Lung (tissue), 12 donors: ENCODE measurements around the gene ZSWIM5. TPM values are rescaled to one million over a fixed set of nuclear protein-coding genes. Genes with fewer than 3 reads are reported as not detected.

ENCODE experiments used
- ATAC-seq: fragments of 200-7000 bp; cut with Tn5 transposase; one replicate; pipeline ENCODE4 v1.9.1; 2020; ENCODE audit warnings: moderate number of reproducible peaks; ENCODE audit not compliant: insufficient read depth, low FRiP score
- DNase-seq, 3 donors: peaks; one replicate each; pipeline ENCODE4 v3.0.0-alpha.2; 2013 to 2017
- H3K27ac ChIP-seq, 2 donors: one replicate each; pipeline ENCODE4 v1.5.1; 2013; ENCODE audit warnings: mild to moderate bottlenecking in 2 of 2, moderate library complexity in 2 of 2, control low read depth in 1 of 2, inconsistent platforms in 1 of 2, low read depth in 1 of 2, low read length in 1 of 2
- H3K27me3 ChIP-seq, 3 donors: one replicate each; pipeline ENCODE4 v1.5.1; 2013; ENCODE audit warnings: low read length in 2 of 3; ENCODE audit not compliant: control insufficient read depth in 3 of 3, insufficient read depth in 3 of 3
- H3K36me3 ChIP-seq, 4 donors: one replicate each; pipeline ENCODE4 v1.5.1; 2013; ENCODE audit warnings: low read length in 4 of 4, mild to moderate bottlenecking in 1 of 4, moderate library complexity in 1 of 4; ENCODE audit not compliant: control insufficient read depth in 4 of 4, insufficient read depth in 4 of 4
- H3K4me1 ChIP-seq, 5 donors: one replicate each; pipeline ENCODE4 v1.5.1; 2013; ENCODE audit warnings: low read length in 5 of 5, mild to moderate bottlenecking in 2 of 5, moderate library complexity in 1 of 5; ENCODE audit not compliant: control insufficient read depth in 5 of 5, insufficient read depth in 5 of 5
- H3K4me3 ChIP-seq: one replicate; pipeline ENCODE4 v1.5.1; 2013; ENCODE audit warnings: mild to moderate bottlenecking, control low read depth, moderate library complexity
- H3K9ac ChIP-seq, 2 donors: one replicate each; pipeline ENCODE4 v1.5.1; 2013; ENCODE audit warnings: low read length in 2 of 2, control low read depth in 1 of 2; ENCODE audit not compliant: insufficient read depth in 1 of 2
- H3K9me3 ChIP-seq, 4 donors: one replicate each; pipeline ENCODE4 v1.5.1; 2013; ENCODE audit warnings: low read length in 3 of 4, mild to moderate bottlenecking in 1 of 4, moderate library complexity in 1 of 4; ENCODE audit not compliant: control insufficient read depth in 4 of 4, insufficient read depth in 3 of 4
- whole genome bisulfite sequencing, 2 donors: extraction: QIAGEN DNeasy Blood & Tissue Kit; methylation state at CpG; one replicate each; pipeline ENCODE4 v1.1.7; 2013; 5-methylcytosine and 5-hydroxymethylcytosine counted together
- polyA plus RNA-seq, 2 donors: library from polyadenylated mRNA; stranded (reverse); fragments of 200-250 nt; gene quantifications; one replicate each; pipeline ENCODE4 v1.2.1, GENCODE V29; 2013
- total RNA-seq, 2 donors: library from RNA; depleted of rRNA in 1 of 2; stranded (reverse); fragments of >200 nt in 1 of 2; gene quantifications; one replicate each; pipeline ENCODE4 v1.2.1, GENCODE V29; 2014 to 2021
- TF ChIP-seq, protein P1 (sequence below): IDR thresholded peaks from 2 replicates; pipeline ENCODE4 v1.5.1; 2012; ENCODE audit warnings: mild to moderate bottlenecking; ENCODE audit errors: control extremely low read depth, extremely low read depth
- donor health status: control.
- donor health status: control.
- donor health status: Bipolar disorder and iron deficiency.
- donor health status: healthy.
- donor health status: DM: yes; HTN: yes; CAD: no.

Gene ZSWIM5
- total and polyA plus RNA-seq, 4 donors, result 0.96 to 3.8 (median 2.1) TPM

DNA sequence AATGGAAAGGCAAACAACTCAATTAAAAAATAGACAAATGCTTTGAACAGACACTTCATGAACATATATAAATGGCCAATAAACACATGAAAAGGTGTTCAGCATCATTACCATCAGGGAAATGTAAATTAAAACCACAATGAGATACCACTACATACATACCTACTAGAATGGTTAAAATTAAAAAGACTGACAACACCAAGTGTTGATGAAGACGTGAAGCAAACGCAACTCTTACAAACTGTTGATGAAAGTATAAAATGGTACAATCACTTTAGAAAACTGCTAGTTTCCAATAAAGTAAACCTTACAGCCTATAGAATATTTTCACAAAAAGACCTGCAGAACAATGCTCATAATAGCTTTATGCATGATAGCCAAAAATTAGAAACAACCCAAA, 230.2 kb downstream of the ZSWIM5 start:
- H3K36me3 ChIP-seq, result peaks cover 15 to 28% (median 21%) of the 10 kb centered on the region in 4 donors
- ATAC-seq, result no peak
- 97 to 99% methylated on average over 2 of the region's 2 CpGs for WGBS, 2 donors

DNA sequence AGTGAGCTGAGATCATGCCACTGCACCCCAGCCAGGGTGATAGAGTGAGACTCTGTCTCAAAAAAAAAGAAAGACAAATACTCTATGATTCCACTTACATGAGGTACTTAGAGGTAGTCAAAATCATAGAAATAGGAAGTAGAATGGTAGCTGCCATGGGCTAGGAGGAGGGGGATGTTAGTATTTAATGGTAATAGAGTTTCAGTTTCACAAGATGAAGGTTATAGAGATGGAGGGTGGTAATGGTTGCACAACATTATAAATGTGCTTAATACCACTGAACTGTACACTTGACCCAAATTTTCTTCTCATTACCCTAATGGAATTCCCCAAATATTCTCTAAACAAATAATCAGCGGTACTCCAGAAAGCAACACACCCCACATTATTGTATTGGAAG, 232.8 kb downstream of the ZSWIM5 start:
- TF ChIP-seq, protein P1, sequence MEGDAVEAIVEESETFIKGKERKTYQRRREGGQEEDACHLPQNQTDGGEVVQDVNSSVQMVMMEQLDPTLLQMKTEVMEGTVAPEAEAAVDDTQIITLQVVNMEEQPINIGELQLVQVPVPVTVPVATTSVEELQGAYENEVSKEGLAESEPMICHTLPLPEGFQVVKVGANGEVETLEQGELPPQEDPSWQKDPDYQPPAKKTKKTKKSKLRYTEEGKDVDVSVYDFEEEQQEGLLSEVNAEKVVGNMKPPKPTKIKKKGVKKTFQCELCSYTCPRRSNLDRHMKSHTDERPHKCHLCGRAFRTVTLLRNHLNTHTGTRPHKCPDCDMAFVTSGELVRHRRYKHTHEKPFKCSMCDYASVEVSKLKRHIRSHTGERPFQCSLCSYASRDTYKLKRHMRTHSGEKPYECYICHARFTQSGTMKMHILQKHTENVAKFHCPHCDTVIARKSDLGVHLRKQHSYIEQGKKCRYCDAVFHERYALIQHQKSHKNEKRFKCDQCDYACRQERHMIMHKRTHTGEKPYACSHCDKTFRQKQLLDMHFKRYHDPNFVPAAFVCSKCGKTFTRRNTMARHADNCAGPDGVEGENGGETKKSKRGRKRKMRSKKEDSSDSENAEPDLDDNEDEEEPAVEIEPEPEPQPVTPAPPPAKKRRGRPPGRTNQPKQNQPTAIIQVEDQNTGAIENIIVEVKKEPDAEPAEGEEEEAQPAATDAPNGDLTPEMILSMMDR, result no peak
- Histone ChIP-seq H3K36me3 (peaks cover 9 to 26% (median 15%) of the 10 kb centered on the region in 4 donors), H3K4me3 (no peak overlapping the region), H3K27ac (no peak overlapping the region), H3K4me1 (no peaks in the 10 kb centered on the region), H3K9me3 (no peaks in the 10 kb centered on the region), H3K27me3 (no peaks in the 10 kb centered on the region), H3K9ac (no peak overlapping the region)
- ATAC-seq (no peak), DNase-seq (no peak)
- 64 to 88% methylated on average over 1 of the region's 1 CpG for WGBS, 2 donors

More for the DNA sequence above, 230.2 kb downstream of the ZSWIM5 start:
- TF ChIP-seq, protein P1, result no peak
- no peaks in the 10 kb centered on the region for H3K4me1 ChIP-seq
- no peak for DNase-seq
- H3K9me3 ChIP-seq, result no peaks in the 10 kb centered on the region
- H3K27me3 ChIP-seq, result no peaks in the 10 kb centered on the region
- H3K27ac ChIP-seq, result no peak overlapping the region
- no peak overlapping the region for H3K9ac ChIP-seq
- no peak overlapping the region for H3K4me3 ChIP-seq

DNA sequence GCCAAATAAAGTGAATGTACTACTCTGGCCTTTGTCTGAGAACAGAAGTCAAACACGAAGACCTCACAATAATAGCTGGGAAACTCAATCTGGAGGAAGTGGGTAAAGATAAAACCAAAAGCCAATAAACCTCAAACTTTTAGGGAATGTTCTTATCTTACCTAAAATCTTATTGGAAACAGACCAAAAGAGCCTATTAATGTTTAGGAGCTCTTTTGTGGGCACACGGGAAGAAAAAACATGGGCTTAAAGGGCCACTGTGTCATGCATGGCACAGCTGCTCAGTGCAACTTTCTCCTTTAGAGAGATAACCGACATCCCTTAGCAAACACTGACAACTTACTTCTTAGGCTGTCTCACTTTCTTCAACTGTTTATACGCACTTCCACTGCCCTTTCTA, 236.1 kb downstream of the ZSWIM5 start:
- Histone ChIP-seq H3K9ac (no peak overlapping the region), H3K27ac (no peak overlapping the region), H3K4me1 (no peaks in the 10 kb centered on the region), H3K9me3 (no peaks in the 10 kb centered on the region), H3K27me3 (no peaks in the 10 kb centered on the region), H3K36me3 (peaks cover 0 to 1% (median under 1%) of the 10 kb centered on the region in 4 donors), H3K4me3 (no peak overlapping the region)
- TF ChIP-seq, protein P1, result no peak
- WGBS, 2 donors, result 46 to 55% methylated on average over 4 of the region's 4 CpGs
- ATAC-seq, result no peak
- no peak for DNase-seq

Other genes with a start within 250 kb of the ZSWIM5 start
- 10 to 100 TPM; 18.8 to 26.1 TPM for gene EIF2B3, start 220.0 kb downstream of the ZSWIM5 start, total RNA-seq
- gene EIF2B3, start 220.0 kb downstream of the ZSWIM5 start, polyA plus RNA-seq, result 10 to 100 TPM; 14.9 to 25.0 TPM
- gene HECTD3, start 195.3 kb downstream of the ZSWIM5 start, total RNA-seq, result 10 to 100 TPM; 21.9 to 46.7 TPM
- gene HECTD3, start 195.3 kb downstream of the ZSWIM5 start, polyA plus RNA-seq, result 10 to 100 TPM; 26.2 to 35.9 TPM
- 10 to 100 TPM; 65.8 to 71.6 TPM for gene UROD, start 194.4 kb downstream of the ZSWIM5 start, total RNA-seq
- 10 to 100 TPM; 82.4 to 85.9 TPM for gene UROD, start 194.4 kb downstream of the ZSWIM5 start, polyA plus RNA-seq
- gene HPDL, start 120.3 kb upstream of the ZSWIM5 start, total RNA-seq, result under 1 TPM; 0.63 to 0.80 TPM
- gene HPDL, start 120.3 kb upstream of the ZSWIM5 start, polyA plus RNA-seq, result 1 to 10 TPM in 1 of 2 donors, under 1 TPM in 1; 0.55 to 2.3 TPM
- 10 to 100 TPM in 1 of 2 donors, 1 to 10 TPM in 1; 6.4 to 10.9 TPM for gene TOE1, start 133.6 kb upstream of the ZSWIM5 start, total RNA-seq
- gene TOE1, start 133.6 kb upstream of the ZSWIM5 start, polyA plus RNA-seq, result 10 to 100 TPM in 1 of 2 donors, 1 to 10 TPM in 1; 5.3 to 10.6 TPM
- gene MUTYH, start 133.8 kb upstream of the ZSWIM5 start, total RNA-seq, result 10 to 100 TPM; 16.8 to 26.3 TPM
- 10 to 100 TPM; 14.0 to 22.5 TPM for gene MUTYH, start 133.8 kb upstream of the ZSWIM5 start, polyA plus RNA-seq